Measurements from ENCODE around the gene PLEKHA1.

The PLEKHA1 gene

DNA sequence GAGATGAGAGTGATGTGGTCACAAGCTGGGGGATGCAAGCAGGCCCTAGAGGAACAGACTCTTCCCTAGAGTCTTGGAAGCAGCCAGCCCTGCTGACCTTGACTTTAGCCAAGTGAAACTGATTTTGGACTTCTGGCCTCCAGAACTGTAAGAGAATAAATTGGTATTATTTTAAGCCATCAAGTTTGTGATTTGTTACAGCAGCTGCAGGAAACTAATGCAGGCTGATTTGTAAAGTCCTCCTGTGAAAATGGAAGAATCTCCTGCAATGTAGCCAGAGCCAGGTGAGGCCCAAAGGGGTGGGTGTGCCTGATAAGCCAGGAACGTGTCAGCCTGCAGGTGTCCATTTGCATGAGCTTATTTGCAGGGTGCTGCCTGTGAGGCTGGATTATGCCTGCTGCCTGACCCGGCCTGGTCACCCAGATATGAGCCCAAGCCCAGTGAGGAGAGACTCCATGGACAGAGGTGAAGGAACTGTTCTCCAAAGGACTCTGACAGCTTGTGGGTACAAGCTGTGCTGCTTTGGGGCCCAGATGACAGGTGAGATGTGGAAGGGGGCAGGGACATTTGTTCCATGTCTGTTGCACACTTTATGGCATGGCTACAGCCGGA lies 24.6 kb upstream of the PLEKHA1 start:
- no peak for TF ChIP-seq Cebpa-rat (IDR thresholded peaks at IDR 0.05)
- peaks cover 0 to 15% (median 10%) of the 10 kb centered on the region in 11 experiments; a peak in 13 of 22 replicates for H3K9me3 ChIP-seq (replicated peaks in 1 of 11)
- no peak overlapping the region for H3K9ac ChIP-seq
- no peak overlapping the region for H3K27ac ChIP-seq
- H3K4me1 ChIP-seq: peaks cover 9 to 40% (median 34%) of the 10 kb centered on the region in 10 experiments
- no peak overlapping the region for H3K4me3 ChIP-seq
- H4K20me1 ChIP-seq: no peaks in the 10 kb centered on the region; a peak in 2 of 22 replicates
- H3K36me3 ChIP-seq: no peaks in the 10 kb centered on the region
- peaks cover 0 to 3% (median 0%) of the 10 kb centered on the region in 11 experiments; a peak in 1 of 22 replicates for H3K27me3 ChIP-seq
- peak overlapping the region in 8 of 11 experiments; percentile 56 to 71 (median 64); a peak in 16 of 22 replicates for H3K4me2 ChIP-seq

DNA sequence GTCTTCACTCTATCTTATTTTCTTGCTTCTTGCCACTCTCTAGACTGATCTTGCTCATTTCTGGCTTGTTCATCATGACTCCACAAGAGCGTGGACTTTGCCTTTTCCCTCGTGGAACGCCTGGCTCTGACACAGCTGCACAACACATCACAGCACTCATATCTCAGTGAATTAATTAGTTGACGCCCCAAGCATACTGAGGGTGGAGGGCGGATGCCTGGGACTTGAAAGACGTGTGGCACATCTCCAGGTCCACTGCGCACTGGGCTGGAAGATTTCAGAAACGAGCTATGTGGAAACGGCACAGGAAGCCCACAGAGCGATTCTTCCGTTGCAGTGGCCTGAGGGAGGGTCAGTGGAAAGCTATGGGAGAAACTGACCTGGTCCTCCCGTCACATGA lies 23.6 kb upstream of the PLEKHA1 start:
- Histone ChIP-seq H3K9me3 (replicated peaks in 1 of 11) (peaks cover 0 to 14% (median 9%) of the 10 kb centered on the region in 11 experiments; a peak in 13 of 22 replicates), H3K4me1 (peaks cover 9 to 38% (median 34%) of the 10 kb centered on the region in 10 experiments), H3K4me2 (no peak overlapping the region), H3K4me3 (no peak overlapping the region), H3K36me3 (no peaks in the 10 kb centered on the region), H4K20me1 (no peaks in the 10 kb centered on the region; a peak in 2 of 22 replicates), H3K27me3 (0 out of 22 replicates have a peak, but pooled peaks cover 0 to 3% (median 0%) of the 10 kb centered on the region in 11 experiments), H3K27ac (no peak overlapping the region), H3K9ac (no peak overlapping the region)
- no peak for TF ChIP-seq Cebpa-rat (IDR thresholded peaks at IDR 0.05)

DNA sequence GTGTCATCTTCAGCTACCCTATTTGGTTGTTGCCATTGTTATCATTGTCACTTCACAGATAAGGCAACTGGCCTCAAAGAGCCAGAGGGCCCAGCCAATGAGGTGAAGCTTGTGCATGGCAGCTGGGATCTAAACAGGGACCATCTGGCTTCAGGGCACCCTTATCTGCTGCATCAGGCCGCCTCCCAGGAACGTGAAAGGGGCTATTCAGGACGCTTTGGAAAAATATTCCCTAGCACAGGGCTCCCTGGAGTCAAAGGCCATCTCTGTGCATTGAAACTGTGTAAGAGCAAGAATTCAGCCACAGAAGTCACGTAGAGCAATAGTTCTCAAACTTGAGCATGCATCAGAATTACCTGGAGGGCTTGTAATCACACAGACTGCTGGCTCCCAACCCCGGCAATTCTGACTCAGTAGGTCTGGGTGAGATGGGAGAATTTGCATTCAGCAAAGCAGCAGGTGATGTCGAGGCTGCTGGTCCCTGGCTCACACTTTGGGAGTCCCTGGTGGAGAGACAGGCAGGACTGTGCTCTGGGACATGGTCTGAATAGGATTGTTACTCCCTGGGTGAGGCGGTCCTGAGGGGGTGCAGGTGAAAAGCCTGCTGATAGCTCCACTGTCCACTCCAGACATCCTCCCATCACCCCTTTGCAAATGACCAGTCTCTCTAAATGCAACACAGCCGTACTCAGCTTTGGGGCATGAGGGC lies 21.5 kb upstream of the PLEKHA1 start:
- peaks cover 0 to 8% (median 0%) of the 10 kb centered on the region in 11 experiments; a peak in 6 of 22 replicates for H3K9me3 ChIP-seq (replicated peaks in 1 of 11)
- 0 out of 22 replicates have a peak, but pooled peaks cover 0 to 3% (median 0%) of the 10 kb centered on the region in 11 experiments for H3K27me3 ChIP-seq
- no peaks in the 10 kb centered on the region; a peak in 1 of 22 replicates for H4K20me1 ChIP-seq
- H3K9ac ChIP-seq: no peak overlapping the region
- no peaks in the 10 kb centered on the region for H3K36me3 ChIP-seq
- H3K4me1 ChIP-seq: peaks cover 9 to 23% (median 20%) of the 10 kb centered on the region in 10 experiments
- H3K4me3 ChIP-seq: no peak overlapping the region
- H3K4me2 ChIP-seq: no peak overlapping the region
- TF ChIP-seq Cebpa-rat (IDR thresholded peaks at IDR 0.05): no peak
- H3K27ac ChIP-seq: no peak overlapping the region

DNA sequence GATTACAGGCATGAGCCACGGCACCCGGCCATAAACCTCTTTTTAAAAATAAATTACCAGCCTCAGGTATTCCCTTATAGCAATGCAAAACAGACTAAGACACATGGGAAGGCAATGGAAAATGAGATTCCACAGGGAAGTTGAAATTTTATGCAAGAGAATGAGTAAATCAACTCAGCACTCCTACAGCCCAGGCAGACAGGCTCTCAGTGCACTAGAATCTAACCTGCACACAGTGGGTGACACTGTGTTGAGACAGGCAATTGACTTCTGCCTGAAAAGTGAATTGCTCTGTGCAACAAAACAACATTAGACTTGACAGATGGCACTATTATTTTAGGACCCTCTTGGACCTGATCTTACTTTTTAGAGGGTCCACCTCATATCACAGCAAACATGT lies 20.1 kb upstream of the PLEKHA1 start:
- Histone ChIP-seq H3K4me2 (no peak overlapping the region), H3K27ac (no peak overlapping the region), H3K36me3 (no peaks in the 10 kb centered on the region), H4K20me1 (no peaks in the 10 kb centered on the region), H3K9ac (no peak overlapping the region), H3K4me3 (no peak overlapping the region), H3K27me3 (0 out of 22 replicates have a peak, but pooled peaks cover 0 to 3% (median 0%) of the 10 kb centered on the region in 11 experiments), H3K9me3 (replicated peaks in 1 of 11) (peaks cover 0 to 21% (median 10%) of the 10 kb centered on the region in 11 experiments; a peak in 10 of 22 replicates), H3K4me1 (peaks cover 0 to 9% (median 6%) of the 10 kb centered on the region in 10 experiments; a peak in 13 of 20 replicates)
- no peak for TF ChIP-seq Cebpa-rat (IDR thresholded peaks at IDR 0.05)

DNA sequence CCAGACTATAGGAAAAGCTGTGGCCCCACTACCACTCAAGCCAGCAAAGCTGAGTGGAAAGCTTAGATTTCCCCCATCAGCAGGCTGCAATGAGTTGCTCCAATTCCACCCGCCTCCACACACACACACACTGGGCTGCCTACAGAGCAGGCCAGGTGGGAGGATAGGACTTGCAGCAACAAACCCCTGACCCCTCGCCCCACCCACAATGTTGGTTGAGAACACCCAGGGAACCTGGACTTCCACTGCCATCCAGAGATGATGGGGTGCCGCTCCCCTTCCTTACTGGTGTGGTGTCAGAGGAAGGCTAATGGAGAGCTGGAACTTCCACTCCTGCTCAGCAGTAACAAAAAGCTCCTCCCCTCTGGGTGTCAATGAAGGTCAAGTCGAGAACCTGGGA lies 16.8 kb upstream of the PLEKHA1 start:
- Histone ChIP-seq H3K36me3 (no peaks in the 10 kb centered on the region), H3K27ac (no peak overlapping the region), H3K27me3 (no peaks in the 10 kb centered on the region), H3K4me1 (0 out of 20 replicates have a peak, but pooled peaks cover 0 to 4% (median 0%) of the 10 kb centered on the region in 10 experiments), H4K20me1 (no peaks in the 10 kb centered on the region), H3K9ac (no peak overlapping the region), H3K4me2 (no peak overlapping the region), H3K4me3 (no peak overlapping the region), H3K9me3 (replicated peaks in 1 of 11) (peaks cover 0 to 27% (median 11%) of the 10 kb centered on the region in 11 experiments; a peak in 10 of 22 replicates)
- no peak for TF ChIP-seq Cebpa-rat (IDR thresholded peaks at IDR 0.05)

DNA sequence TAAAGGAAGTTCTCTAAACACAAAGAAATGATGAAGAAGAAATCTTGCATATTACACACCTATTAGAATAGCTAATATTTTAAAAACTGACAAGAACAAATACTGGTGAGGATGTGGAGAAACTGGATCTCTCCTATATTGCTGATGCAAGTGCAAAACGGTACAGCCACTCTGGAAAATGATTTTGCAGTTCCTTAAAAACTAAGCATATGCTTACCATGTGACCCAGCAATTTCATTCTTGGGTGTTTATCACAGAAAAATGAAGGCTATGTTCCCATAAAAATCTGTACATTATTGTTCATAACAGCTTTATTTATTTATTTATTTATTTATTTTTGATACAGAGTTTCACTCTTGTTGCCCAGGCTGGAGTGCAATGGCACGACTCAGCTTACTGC lies 14.9 kb upstream of the PLEKHA1 start:
- Histone ChIP-seq H3K27ac (no peak overlapping the region), H3K9me3 (replicated peaks in 1 of 11) (peaks cover 0 to 27% (median 11%) of the 10 kb centered on the region in 11 experiments; a peak in 10 of 22 replicates), H3K4me1 (0 out of 20 replicates have a peak, but pooled peaks cover 0 to 4% (median 0%) of the 10 kb centered on the region in 10 experiments), H4K20me1 (no peaks in the 10 kb centered on the region), H3K27me3 (no peaks in the 10 kb centered on the region), H3K4me2 (peak overlapping the region in 1 of 11 experiments; percentile 26; a peak in 1 of 22 replicates), H3K9ac (no peak overlapping the region), H3K4me3 (no peak overlapping the region), H3K36me3 (no peaks in the 10 kb centered on the region)
- no peak for TF ChIP-seq Cebpa-rat (IDR thresholded peaks at IDR 0.05)

DNA sequence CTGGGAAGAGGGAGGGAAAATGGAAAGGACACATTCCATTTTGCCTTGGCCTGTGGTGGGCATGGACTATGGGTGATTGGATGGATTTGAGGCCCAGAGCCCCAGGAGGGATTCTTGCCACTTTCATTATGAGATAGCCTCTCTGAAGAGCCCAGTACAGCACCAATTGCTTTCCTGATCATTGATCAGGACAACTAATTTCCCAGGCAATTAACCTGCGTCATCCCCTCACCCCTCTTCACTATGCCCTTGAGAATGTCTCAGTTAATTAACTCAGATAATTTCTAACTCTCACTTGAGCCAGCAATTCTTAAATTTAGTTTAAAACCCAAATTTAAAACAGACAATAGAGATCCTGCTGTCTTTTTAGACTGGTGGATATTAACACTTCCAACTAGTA lies 13.5 kb upstream of the PLEKHA1 start:
- H4K20me1 ChIP-seq: no peaks in the 10 kb centered on the region
- H3K9ac ChIP-seq: no peak overlapping the region
- no peak overlapping the region for H3K4me3 ChIP-seq
- TF ChIP-seq Cebpa-rat (IDR thresholded peaks at IDR 0.05): no peak
- 0 out of 20 replicates have a peak, but pooled peaks cover 0 to 4% (median 0%) of the 10 kb centered on the region in 10 experiments for H3K4me1 ChIP-seq
- H3K27ac ChIP-seq: no peak overlapping the region
- H3K9me3 ChIP-seq (replicated peaks in 1 of 11): peaks cover 0 to 27% (median 11%) of the 10 kb centered on the region in 11 experiments; a peak in 10 of 22 replicates
- H3K27me3 ChIP-seq: no peaks in the 10 kb centered on the region
- no peaks in the 10 kb centered on the region for H3K36me3 ChIP-seq
- H3K4me2 ChIP-seq: no peak overlapping the region

DNA sequence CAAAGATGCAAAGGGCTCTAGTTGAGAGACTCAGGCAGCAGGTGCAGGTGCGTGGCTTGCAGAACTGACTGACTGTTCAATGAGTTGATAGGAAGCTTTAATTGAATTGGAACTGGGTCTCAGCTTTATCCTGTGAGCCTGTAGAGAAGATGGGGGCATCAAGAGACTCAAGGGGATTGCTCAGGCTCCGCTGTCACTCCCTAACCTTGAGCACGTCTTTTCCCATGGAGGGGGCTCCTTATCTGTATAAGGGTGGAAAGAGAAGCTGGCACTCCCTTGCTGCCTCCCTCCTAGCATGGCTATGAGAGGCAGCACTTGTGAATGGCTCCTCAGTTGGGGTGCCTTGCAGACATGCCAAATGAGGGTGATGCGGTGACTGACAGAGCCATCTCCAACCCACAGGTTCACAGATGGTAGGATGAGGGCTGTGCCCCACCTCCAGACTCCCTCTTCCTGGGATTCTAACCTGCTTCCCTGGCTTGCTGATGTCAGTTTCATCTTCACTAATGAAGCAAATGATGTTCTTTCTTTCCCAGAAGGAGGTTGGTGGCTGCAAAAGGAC lies 12.4 kb upstream of the PLEKHA1 start:
- no peaks in the 10 kb centered on the region for H3K27me3 ChIP-seq
- no peak for TF ChIP-seq Cebpa-rat (IDR thresholded peaks at IDR 0.05)

DNA sequence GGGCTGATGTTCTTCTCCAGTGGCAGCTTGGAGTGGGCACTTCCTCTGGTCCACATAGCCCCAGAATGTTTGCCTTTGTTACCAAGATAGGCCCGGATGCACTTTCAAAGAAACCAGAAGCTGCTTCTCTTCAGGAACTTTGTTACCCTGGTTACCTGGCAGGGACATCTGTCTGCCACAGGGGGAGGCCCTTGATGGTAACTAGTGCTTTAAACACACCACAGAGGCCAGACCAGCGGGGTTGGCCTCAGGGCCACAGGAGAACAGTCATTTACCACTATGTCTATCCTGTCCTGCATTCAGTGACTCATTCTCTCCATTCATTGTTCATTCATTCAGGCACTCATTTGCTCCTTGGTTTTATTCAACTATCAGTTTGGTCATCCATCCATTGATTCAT lies 11.9 kb upstream of the PLEKHA1 start:
- Histone ChIP-seq H3K27ac (no peak overlapping the region), H3K9ac (no peak overlapping the region), H3K27me3 (no peaks in the 10 kb centered on the region), H3K36me3 (no peaks in the 10 kb centered on the region), H3K9me3 (replicated peaks in 1 of 11) (peaks cover 9 to 35% (median 21%) of the 10 kb centered on the region in 11 experiments; a peak in 20 of 22 replicates), H4K20me1 (no peaks in the 10 kb centered on the region), H3K4me1 (0 out of 20 replicates have a peak, but pooled peaks cover 0 to 4% (median 0%) of the 10 kb centered on the region in 10 experiments), H3K4me2 (no peak overlapping the region), H3K4me3 (no peak overlapping the region)
- no peak for TF ChIP-seq Cebpa-rat (IDR thresholded peaks at IDR 0.05)

More for the DNA sequence above, 12.4 kb upstream of the PLEKHA1 start:
- H3K27ac ChIP-seq: no peak overlapping the region
- H3K4me3 ChIP-seq: no peak overlapping the region
- 0 out of 20 replicates have a peak, but pooled peaks cover 0 to 4% (median 0%) of the 10 kb centered on the region in 10 experiments for H3K4me1 ChIP-seq
- H3K4me2 ChIP-seq: no peak overlapping the region
- H4K20me1 ChIP-seq: no peaks in the 10 kb centered on the region
- H3K36me3 ChIP-seq: no peaks in the 10 kb centered on the region
- H3K9me3 ChIP-seq (replicated peaks in 1 of 11): peaks cover 4 to 31% (median 16%) of the 10 kb centered on the region in 11 experiments; a peak in 19 of 22 replicates
- H3K9ac ChIP-seq: no peak overlapping the region

Measured in BLaER1 treated with 17β-estradiol and CSF1 and Interleukin-3, amounts not matched to agents 10 nM and 100 nM (cell line).